NT2/D1 (cell line): Measurements from ENCODE around the gene CARMIL1.

ENCODE experiments used
- SUZ12 ChIP-seq: IDR thresholded peaks from 2 replicates; pipeline ENCODE4 v1.6.1; 2011; ENCODE audit not compliant: insufficient read length, insufficient read depth; ENCODE audit errors: extremely low read depth
- YY1 ChIP-seq: IDR thresholded peaks from 2 replicates; pipeline ENCODE4 v1.6.1; 2011; ENCODE audit not compliant: insufficient read length, insufficient read depth
- ZNF274 ChIP-seq: IDR thresholded peaks from 2 replicates; pipeline ENCODE4 v1.6.1; 2011; ENCODE audit warnings: mild to moderate bottlenecking, low read depth, low read length

- TF ChIP-seq ZNF274 (no peak), SUZ12 (no peak), YY1 (no peak)
Measured at GRCh38 chr6:25453288-25453687, 174.1 kb downstream of the CARMIL1 start.
